H9 (cell line): ENCODE results near the gene CLPTM1L. TPM values are rescaled to one million over a fixed set of nuclear protein-coding genes. Genes with fewer than 3 reads are reported as not detected.

ENCODE experiments used
- DNase-seq: peaks from one replicate; pipeline ENCODE4 v3.0.0-alpha.2; 2017
- H2AFZ ChIP-seq: one replicate; pipeline ENCODE4 v1.6.1; 2013; ENCODE audit warnings: mild to moderate bottlenecking, low read length, control low read depth, moderate library complexity
- H2AK5ac ChIP-seq: 2 replicates; pipeline ENCODE4 v1.6.1; 2013; ENCODE audit warnings: low read length, control low read depth, mixed read lengths; ENCODE audit not compliant: insufficient read length
- H2BK120ac ChIP-seq: one replicate; pipeline ENCODE4 v1.6.1; 2013; ENCODE audit warnings: low read depth, mild to moderate bottlenecking, low read length, control low read depth, inconsistent platforms; ENCODE audit not compliant: poor library complexity, severe bottlenecking
- H2BK12ac ChIP-seq: 2 replicates; pipeline ENCODE4 v1.6.1; 2013; ENCODE audit warnings: low read length, control low read depth, mixed read lengths, low read depth; ENCODE audit not compliant: insufficient read length
- H2BK15ac ChIP-seq: 2 replicates; pipeline ENCODE4 v1.6.1; 2013; ENCODE audit warnings: low read depth, low read length, control low read depth
- H2BK20ac ChIP-seq: one replicate; pipeline ENCODE4 v1.6.1; 2013; ENCODE audit warnings: low read depth, mild to moderate bottlenecking, low read length, control low read depth, inconsistent platforms; ENCODE audit not compliant: poor library complexity, severe bottlenecking
- H2BK5ac ChIP-seq: 2 replicates; pipeline ENCODE4 v1.6.1; 2013; ENCODE audit warnings: low read length, control low read depth, mixed read lengths; ENCODE audit not compliant: insufficient read length
- H3K14ac ChIP-seq: 2 replicates; pipeline ENCODE4 v1.6.1; 2013; ENCODE audit warnings: low read length, control low read depth; ENCODE audit not compliant: insufficient read depth
- H3K18ac ChIP-seq: 2 replicates; pipeline ENCODE4 v1.6.1; 2013; ENCODE audit warnings: low read depth, mild to moderate bottlenecking, mixed read lengths, low read length, control low read depth; ENCODE audit not compliant: insufficient read length
- H3K23ac ChIP-seq: 2 replicates; pipeline ENCODE4 v1.6.1; 2013; ENCODE audit warnings: low read length, control low read depth, mixed read lengths, low read depth; ENCODE audit not compliant: insufficient read length
- H3K23me2 ChIP-seq: 2 replicates; pipeline ENCODE4 v1.6.1; 2013; ENCODE audit warnings: low read depth, mild to moderate bottlenecking, mixed read lengths, low read length, control low read depth; ENCODE audit not compliant: insufficient read length, poor library complexity, severe bottlenecking
- H3K27ac ChIP-seq: 2 replicates; pipeline ENCODE4 v1.5.1; 2013; ENCODE audit warnings: low read length, control low read depth, mixed read lengths, low read depth; ENCODE audit not compliant: insufficient read length
- H3K27me3 ChIP-seq: 2 replicates; pipeline ENCODE4 v1.6.1; 2013; ENCODE audit warnings: low read length, control low read depth, inconsistent platforms; ENCODE audit not compliant: insufficient read depth
- H3K4ac ChIP-seq: 2 replicates; pipeline ENCODE4 v1.6.1; 2013; ENCODE audit warnings: low read depth, mild to moderate bottlenecking, control low read depth, inconsistent platforms, low read length, moderate library complexity
- H3K4me1 ChIP-seq: 2 replicates; pipeline ENCODE4 v1.6.1; 2013; ENCODE audit warnings: low read length, control low read depth, inconsistent platforms; ENCODE audit not compliant: insufficient read depth
- H3K4me2 ChIP-seq: 2 replicates; pipeline ENCODE4 v1.6.1; 2013; ENCODE audit warnings: low read length, control low read depth, mixed read lengths; ENCODE audit not compliant: insufficient read length, insufficient read depth
- H3K56ac ChIP-seq: 2 replicates; pipeline ENCODE4 v1.6.1; 2013; ENCODE audit warnings: low read depth, mild to moderate bottlenecking, mixed read lengths, low read length, control low read depth; ENCODE audit not compliant: insufficient read length
- H3K79me1 ChIP-seq: 2 replicates; pipeline ENCODE4 v1.6.1; 2013; ENCODE audit warnings: low read depth, mild to moderate bottlenecking, moderate library complexity, low read length, control low read depth, inconsistent platforms; ENCODE audit not compliant: insufficient read depth, poor library complexity, severe bottlenecking
- H3K79me2 ChIP-seq: 2 replicates; pipeline ENCODE4 v1.6.1; 2013; ENCODE audit warnings: low read length, control low read depth, inconsistent platforms; ENCODE audit not compliant: insufficient read depth
- H3K9ac ChIP-seq: 2 replicates; pipeline ENCODE4 v1.6.1; 2013; ENCODE audit warnings: low read length, control low read depth, mixed read lengths; ENCODE audit not compliant: insufficient read length; ENCODE audit errors: extremely low read depth
- H3K9me3 ChIP-seq: one replicate; pipeline ENCODE4 v1.6.1; 2013; ENCODE audit warnings: low read depth, low read length, inconsistent platforms; ENCODE audit not compliant: control insufficient read depth
- H3T11ph ChIP-seq: one replicate; pipeline ENCODE4 v1.6.1; 2013; ENCODE audit warnings: mild to moderate bottlenecking, low read length, control low read depth, inconsistent platforms
- H4K20me1 ChIP-seq: one replicate; pipeline ENCODE4 v1.6.1; 2013; ENCODE audit not compliant: control insufficient read depth, insufficient read length, insufficient read depth
- H4K5ac ChIP-seq: 2 replicates; pipeline ENCODE4 v1.6.1; 2013; ENCODE audit warnings: low read depth, mild to moderate bottlenecking, mixed read lengths, low read length, control low read depth; ENCODE audit not compliant: insufficient read length
- H4K8ac ChIP-seq: replicated peaks from 2 replicates; pipeline ENCODE4 v1.6.1; 2013; ENCODE audit warnings: low read length, control low read depth, mixed read lengths, low read depth; ENCODE audit not compliant: insufficient read length
- H4K91ac ChIP-seq: 2 replicates; pipeline ENCODE4 v1.6.1; 2013; ENCODE audit warnings: low read depth, mild to moderate bottlenecking, moderate library complexity, mixed read lengths, low read length, control low read depth; ENCODE audit not compliant: insufficient read length
- H3K27ac Mint-ChIP-seq, 3 experiments: 2 replicates in 2 of 3; 3 replicates in 1 of 3; pipeline ENCODE4 v1.8.0; 2020 to 2021; ENCODE audit warnings: mixed read lengths in 3 of 3, mild to moderate bottlenecking in 1 of 3, moderate library complexity in 1 of 3
- H3K27me3 Mint-ChIP-seq: 2 replicates; pipeline ENCODE4 v1.8.0; 2021; ENCODE audit warnings: low read depth, mild to moderate bottlenecking, moderate library complexity, mixed read lengths
- H3K36me3 Mint-ChIP-seq, 3 experiments: 2 replicates in 2 of 3; 3 replicates in 1 of 3; pipeline ENCODE4 v1.8.0; 2020 to 2021; ENCODE audit warnings: low read depth in 3 of 3, mixed read lengths in 3 of 3; ENCODE audit not compliant: insufficient read depth in 1 of 3
- H3K4me1 Mint-ChIP-seq, 2 experiments: 2 replicates each; pipeline ENCODE4 v1.8.0; 2020; ENCODE audit warnings: mixed read lengths in 2 of 2
- H3K4me3 Mint-ChIP-seq, 2 experiments: 2 replicates in 1 of 2; 3 replicates in 1 of 2; pipeline ENCODE4 v1.8.0; 2020 to 2021; ENCODE audit warnings: mild to moderate bottlenecking in 2 of 2, mixed read lengths in 2 of 2, moderate library complexity in 1 of 2
- H3K9me3 Mint-ChIP-seq, 2 experiments: 2 replicates in 1 of 2; 3 replicates in 1 of 2; pipeline ENCODE4 v1.8.0; 2020; ENCODE audit warnings: mild to moderate bottlenecking in 2 of 2, mixed read lengths in 2 of 2, moderate library complexity in 1 of 2
- WGBS: extraction: QIAGEN DNeasy Blood & Tissue Kit; methylation state at CpG from one replicate; pipeline ENCODE4 v1.1.7; 2013; ENCODE audit warnings: missing lambda C conversion rate, low lambda C conversion rate, mixed read lengths; ENCODE audit not compliant: insufficient read length; ENCODE audit errors: extremely low coverage; 5-methylcytosine and 5-hydroxymethylcytosine counted together
- total RNA-seq: library from RNA; stranded (reverse); gene quantifications from 2 replicates; pipeline ENCODE4 v1.2.1, GENCODE V29; 2021
- TF ChIP-seq, protein P1 (sequence below): fragments of 200-600 bp; sonication (generic); conservative IDR thresholded peaks from 3 replicates; pipeline ENCODE4 v1.8.0; 2021; ENCODE audit warnings: antibody characterized with exemption, mild to moderate bottlenecking

CLPTM1L gene
- total RNA-seq, 1 experiment from 2014 or later, result 108 TPM

DNA sequence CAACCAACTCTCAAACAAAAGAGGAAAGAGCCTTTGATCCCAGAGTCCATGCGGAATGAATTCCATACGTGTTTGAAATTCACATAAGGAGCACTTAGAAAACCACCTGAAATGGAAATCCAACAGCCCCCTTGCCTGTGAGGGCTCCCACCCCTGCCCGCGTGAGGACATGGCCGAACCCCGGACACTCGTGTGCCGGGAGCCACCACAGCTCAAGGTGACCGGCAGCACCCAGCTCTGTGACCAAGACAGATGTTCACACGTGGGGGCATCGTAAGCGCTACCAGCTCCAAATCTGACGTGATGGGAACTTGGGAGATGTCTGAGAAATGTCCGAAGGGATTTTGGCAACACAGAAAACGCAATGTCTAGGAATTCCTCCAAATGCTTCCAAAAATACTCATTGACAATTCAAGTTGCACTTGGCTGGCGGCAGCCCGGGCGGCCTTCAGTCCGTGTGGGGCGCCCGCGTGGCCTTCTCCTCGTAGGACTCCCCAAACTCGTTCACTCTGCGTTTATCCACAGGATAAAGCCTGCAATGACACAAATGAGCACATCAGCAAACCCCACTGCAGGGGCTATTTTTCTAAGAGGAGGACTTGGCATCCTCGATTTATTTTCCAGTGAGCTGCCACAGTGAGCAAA, 26.9 kb downstream of the CLPTM1L start:
- no peak overlapping the region for H2BK15ac ChIP-seq
- Mint-ChIP-seq H3K4me1 (peaks cover 22 to 29% of the 10 kb centered on the region in 2 experiments), H3K9me3 (no peaks in the 10 kb centered on the region), H3K27ac (0 out of 7 replicates have a peak overlapping the region, but pooled peaks of 1 of the 3 experiments have one; percentile 20), H3K27me3 (no peaks in the 10 kb centered on the region), H3K4me3 (no peak overlapping the region), H3K36me3 (peaks cover 21 to 56% (median 47%) of the 10 kb centered on the region in 3 experiments; a peak in 6 of 7 replicates)
- TF ChIP-seq, protein P1, sequence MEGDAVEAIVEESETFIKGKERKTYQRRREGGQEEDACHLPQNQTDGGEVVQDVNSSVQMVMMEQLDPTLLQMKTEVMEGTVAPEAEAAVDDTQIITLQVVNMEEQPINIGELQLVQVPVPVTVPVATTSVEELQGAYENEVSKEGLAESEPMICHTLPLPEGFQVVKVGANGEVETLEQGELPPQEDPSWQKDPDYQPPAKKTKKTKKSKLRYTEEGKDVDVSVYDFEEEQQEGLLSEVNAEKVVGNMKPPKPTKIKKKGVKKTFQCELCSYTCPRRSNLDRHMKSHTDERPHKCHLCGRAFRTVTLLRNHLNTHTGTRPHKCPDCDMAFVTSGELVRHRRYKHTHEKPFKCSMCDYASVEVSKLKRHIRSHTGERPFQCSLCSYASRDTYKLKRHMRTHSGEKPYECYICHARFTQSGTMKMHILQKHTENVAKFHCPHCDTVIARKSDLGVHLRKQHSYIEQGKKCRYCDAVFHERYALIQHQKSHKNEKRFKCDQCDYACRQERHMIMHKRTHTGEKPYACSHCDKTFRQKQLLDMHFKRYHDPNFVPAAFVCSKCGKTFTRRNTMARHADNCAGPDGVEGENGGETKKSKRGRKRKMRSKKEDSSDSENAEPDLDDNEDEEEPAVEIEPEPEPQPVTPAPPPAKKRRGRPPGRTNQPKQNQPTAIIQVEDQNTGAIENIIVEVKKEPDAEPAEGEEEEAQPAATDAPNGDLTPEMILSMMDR, result no peak
- no peak overlapping the region for H4K8ac ChIP-seq
- no peaks in the 10 kb centered on the region for H4K20me1 ChIP-seq
- no peak overlapping the region for H3K23ac ChIP-seq
- no peak overlapping the region for H3T11ph ChIP-seq
- H4K5ac ChIP-seq, result no peak overlapping the region
- H3K4me1 ChIP-seq, result peaks cover 2% of the 10 kb centered on the region; the same call in 1 of the 2 replicates
- H3K4me2 ChIP-seq, result no peak overlapping the region
- no peaks in the 10 kb centered on the region for H3K27me3 ChIP-seq
- no peak overlapping the region for H4K91ac ChIP-seq
- H3K27ac ChIP-seq, result no peak overlapping the region
- no peak overlapping the region for H3K14ac ChIP-seq
- H2BK5ac ChIP-seq, result no peak overlapping the region
- no peak overlapping the region for H2BK120ac ChIP-seq
- H2BK12ac ChIP-seq, result no peak overlapping the region
- H2BK20ac ChIP-seq, result no peak overlapping the region
- no peak overlapping the region for H3K9ac ChIP-seq
- no peak overlapping the region for H2AK5ac ChIP-seq
- peak; percentile 20 for DNase-seq
- no peak overlapping the region for H3K18ac ChIP-seq
- no peaks in the 10 kb centered on the region for H3K79me2 ChIP-seq
- no peak overlapping the region for H3K56ac ChIP-seq
- no peaks in the 10 kb centered on the region for H3K9me3 ChIP-seq
- no peak overlapping the region for H2AFZ ChIP-seq
- no peaks in the 10 kb centered on the region for H3K79me1 ChIP-seq
- no peaks in the 10 kb centered on the region for H3K23me2 ChIP-seq
- WGBS, result no CpG with 5 or more reads among the region's 26 CpGs
- H3K4ac ChIP-seq, result no peak overlapping the region
